Natural killer cell (primary cell): ENCODE measurements around the gene PPFIA1. TPM values are rescaled to one million over a fixed set of nuclear protein-coding genes. Genes with fewer than 3 reads are reported as not detected.

ENCODE experiments used
- ATAC-seq, 3 donors: fragments of 150-1000 bp in 2 of 3; fragments of 200-7000 bp in 1 of 3; cut with Tn5 transposase; 1 replicate in 1 of 3; 2 replicates in 2 of 3; pipeline ENCODE4 v1.10.0; 2021; ENCODE audit warnings: mild to moderate bottlenecking in 2 of 3, moderate library complexity in 2 of 3
- DNase-seq, 2 donors: peaks; one replicate each; pipeline versions ENCODE4 v3.0.0 to v3.0.0-alpha.2; 2013 to 2021; ENCODE audit warnings: mixed read lengths in 1 of 2
- H3K27ac ChIP-seq: one replicate; pipeline ENCODE4 v1.5.1; 2013; ENCODE audit warnings: mild to moderate bottlenecking, low read length
- H3K27me3 ChIP-seq: one replicate; pipeline ENCODE4 v1.6.1; 2013; ENCODE audit warnings: low read length; ENCODE audit not compliant: control insufficient read depth, insufficient read depth
- H3K36me3 ChIP-seq: one replicate; pipeline ENCODE4 v1.6.1; 2013; ENCODE audit warnings: low read length; ENCODE audit not compliant: control insufficient read depth, insufficient read depth
- H3K4me1 ChIP-seq: one replicate; pipeline ENCODE4 v1.6.1; 2013; ENCODE audit warnings: low read length; ENCODE audit not compliant: control insufficient read depth, insufficient read depth
- H3K4me3 ChIP-seq: one replicate; pipeline ENCODE4 v1.5.1; 2013; ENCODE audit warnings: low read length
- H3K9me3 ChIP-seq: one replicate; pipeline ENCODE4 v1.6.1; 2013; ENCODE audit warnings: low read length; ENCODE audit not compliant: control insufficient read depth, insufficient read depth
- H3K27ac Mint-ChIP-seq, 2 donors: one replicate each; pipeline ENCODE4 v1.8.0; 2022; ENCODE audit warnings: mild to moderate bottlenecking in 2 of 2, mixed read lengths in 2 of 2, moderate library complexity in 1 of 2
- H3K27me3 Mint-ChIP-seq, 2 donors: one replicate each; pipeline ENCODE4 v1.8.0; 2022; ENCODE audit warnings: low read depth in 2 of 2, mixed read lengths in 2 of 2
- H3K36me3 Mint-ChIP-seq: one replicate; pipeline ENCODE4 v1.8.0; 2022; ENCODE audit warnings: mixed read lengths
- H3K4me1 Mint-ChIP-seq, 2 donors: one replicate each; pipeline ENCODE4 v1.8.0; 2022; ENCODE audit warnings: mixed read lengths in 2 of 2
- H3K4me3 Mint-ChIP-seq: one replicate; pipeline ENCODE4 v1.8.0; 2022; ENCODE audit warnings: mild to moderate bottlenecking, moderate library complexity, mixed read lengths
- H3K9me3 Mint-ChIP-seq, 2 donors: one replicate each; pipeline ENCODE4 v1.8.0; 2022; ENCODE audit warnings: mixed read lengths in 2 of 2
- CTCF ChIP-seq: fragments of 200-600 bp; IDR thresholded peaks from one replicate; pipeline ENCODE4 v1.8.0; 2022; ENCODE audit warnings: antibody characterized with exemption
- WGBS: methylation state at CpG from one replicate; pipeline ENCODE4 v1.1.7; 2013; ENCODE audit warnings: missing lambda C conversion rate; ENCODE audit not compliant: insufficient coverage; 5-methylcytosine and 5-hydroxymethylcytosine counted together
- intact Hi-C: fragments of 100-400 bp; cut with micrococcal nuclease; formaldehyde crosslinking; loops from one replicate; pipeline ENCODE4 v1.14.2; 2022
- total RNA-seq, 4 donors: library from RNA; stranded (reverse); fragments of 120-200 nt in 1 of 4; gene quantifications; one replicate each; pipeline versions ENCODE4 v1.2.3 to v1.2.4, GENCODE V29; 2013 to 2022

The PPFIA1 gene
- total RNA-seq, 3 donors from 2014 or later (not counting 1 experiment from before 2014, with no cell fraction given), result 42.1 to 75.4 (median 51.7) TPM

- H3K27ac ChIP-seq, result no peak overlapping the region
- ATAC-seq (no peak), DNase-seq (no peak)
- 93% methylated on average over 3 of the region's 3 CpGs for WGBS
- Mint-ChIP-seq H3K4me3 (no peak overlapping the region), H3K36me3 (no peaks in the 10 kb centered on the region), H3K27ac (no peak overlapping the region), H3K4me1 (peaks cover 12 to 20% of the 10 kb centered on the region in 2 donors), H3K27me3 (no peaks in the 10 kb centered on the region), H3K9me3 (no peaks in the 10 kb centered on the region)
- H3K36me3 ChIP-seq, result peaks cover 3% of the 10 kb centered on the region
- intact Hi-C loops, result no loop called here
- no peaks in the 10 kb centered on the region for H3K27me3 ChIP-seq
- H3K9me3 ChIP-seq, result no peaks in the 10 kb centered on the region
- H3K4me1 ChIP-seq, result no peaks in the 10 kb centered on the region
- TF ChIP-seq CTCF, result no peak
- H3K4me3 ChIP-seq, result no peak overlapping the region
Measured at GRCh38 chr11:70305501-70305900, 35.0 kb downstream of the PPFIA1 start.

DNA sequence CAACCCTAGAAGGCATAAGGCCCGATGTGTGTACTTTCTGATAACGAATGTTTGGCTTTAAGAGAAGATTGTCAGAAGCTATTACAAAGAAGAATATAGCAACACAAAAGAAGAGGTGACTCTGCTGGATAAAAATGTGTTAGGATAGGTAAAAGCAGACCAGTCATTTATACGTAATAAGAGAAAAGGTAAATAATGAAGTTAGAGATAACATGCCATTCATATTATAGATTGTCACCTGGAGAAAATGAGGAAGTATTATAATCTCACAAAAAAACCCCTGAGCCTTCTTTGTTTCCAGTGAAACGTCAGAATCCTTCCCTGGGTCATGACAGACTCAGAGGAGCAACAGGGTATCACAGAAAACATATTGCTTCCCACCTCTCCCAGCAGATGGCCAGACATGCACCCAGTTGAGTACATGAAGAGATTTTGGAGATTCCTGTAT lies 36.1 kb downstream of the PPFIA1 start:
- H3K36me3 Mint-ChIP-seq, result no peaks in the 10 kb centered on the region
- no peaks in the 10 kb centered on the region for H3K4me1 ChIP-seq

GRCh38 chr11:70307176-70307575 lies 36.7 kb downstream of the PPFIA1 start:
- Histone ChIP-seq H3K9me3 (no peaks in the 10 kb centered on the region), H3K36me3 (peaks cover 3% of the 10 kb centered on the region), H3K27me3 (no peaks in the 10 kb centered on the region), H3K27ac (no peak overlapping the region), H3K4me1 (no peaks in the 10 kb centered on the region), H3K4me3 (no peak overlapping the region)
- no peaks in the 10 kb centered on the region for H3K9me3 Mint-ChIP-seq
- H3K27ac Mint-ChIP-seq, result no peak overlapping the region
- WGBS, result 100% methylated on average over 1 of the region's 3 CpGs
- no peaks in the 10 kb centered on the region for H3K36me3 Mint-ChIP-seq
- intact Hi-C loops, result no loop called here
- no peaks in the 10 kb centered on the region for H3K27me3 Mint-ChIP-seq
- H3K4me1 Mint-ChIP-seq, result peaks cover 14 to 17% of the 10 kb centered on the region in 2 donors
- H3K4me3 Mint-ChIP-seq, result no peak overlapping the region
- TF ChIP-seq CTCF, result no peak
- no peak for DNase-seq
- ATAC-seq, result no peak

More for the DNA sequence above, 36.1 kb downstream of the PPFIA1 start:
- H3K9me3 ChIP-seq, result no peaks in the 10 kb centered on the region
- Mint-ChIP-seq H3K4me1 (peaks cover 17 to 18% of the 10 kb centered on the region in 2 donors), H3K4me3 (no peak overlapping the region), H3K9me3 (no peaks in the 10 kb centered on the region), H3K27me3 (no peaks in the 10 kb centered on the region), H3K27ac (no peak overlapping the region)
- H3K27ac ChIP-seq, result no peak overlapping the region
- ATAC-seq, result no peak
- intact Hi-C loops, result no loop called here
- DNase-seq, result no peak
- no peaks in the 10 kb centered on the region for H3K27me3 ChIP-seq
- no peak for TF ChIP-seq CTCF
- H3K36me3 ChIP-seq, result peaks cover 3% of the 10 kb centered on the region
- H3K4me3 ChIP-seq, result no peak overlapping the region
- WGBS, result 92% methylated on average over 4 of the region's 4 CpGs

GRCh38 chr11:70311616-70312015 lies 41.1 kb downstream of the PPFIA1 start:
- WGBS, result 96% methylated on average over 4 of the region's 4 CpGs
- TF ChIP-seq CTCF, result no peak

More at GRCh38 chr11:70311616-70312015, 41.1 kb downstream of the PPFIA1 start:
- peaks cover 20 to 37% of the 10 kb centered on the region in 2 donors for H3K4me1 Mint-ChIP-seq
- no peaks in the 10 kb centered on the region for H3K9me3 Mint-ChIP-seq
- intact Hi-C loops, result no loop called here
- H3K36me3 Mint-ChIP-seq, result no peaks in the 10 kb centered on the region
- no peak overlapping the region for H3K27ac Mint-ChIP-seq
- H3K27me3 ChIP-seq, result no peaks in the 10 kb centered on the region
- no peak overlapping the region for H3K4me3 Mint-ChIP-seq
- ATAC-seq (no peak), DNase-seq (no peak)
- H3K27me3 Mint-ChIP-seq, result no peaks in the 10 kb centered on the region
- H3K27ac ChIP-seq, result no peak overlapping the region
- no peak overlapping the region for H3K4me3 ChIP-seq
- no peaks in the 10 kb centered on the region for H3K9me3 ChIP-seq
- peaks cover 6% of the 10 kb centered on the region for H3K4me1 ChIP-seq
- H3K36me3 ChIP-seq, result peaks cover 4% of the 10 kb centered on the region
